H1 (cell line): ENCODE results near the gene THEM5. TPM values are rescaled to one million over a fixed set of nuclear protein-coding genes. Genes with fewer than 3 reads are reported as not detected.

Experiments used
- CEBPB ChIP-seq: IDR thresholded peaks from 2 replicates; pipeline ENCODE4 v1.6.1; 2012; ENCODE audit warnings: low read depth, low read length
- CHD1 ChIP-seq: IDR thresholded peaks from 2 replicates; pipeline ENCODE4 v1.6.1; 2012; ENCODE audit warnings: low read depth, low read length, improper control_type of control experiment
- CHD2 ChIP-seq: IDR thresholded peaks from 2 replicates; pipeline ENCODE4 v1.6.1; 2012; ENCODE audit warnings: low read length, improper control_type of control experiment
- EGR1 ChIP-seq: IDR thresholded peaks from 2 replicates; pipeline ENCODE4 v1.6.1; 2011; ENCODE audit warnings: low read depth, low read length, borderline replicate concordance
- FOSL1 ChIP-seq: IDR thresholded peaks from 2 replicates; pipeline ENCODE4 v1.6.1; 2011; ENCODE audit warnings: mild to moderate bottlenecking, low read depth, low read length, moderate library complexity; ENCODE audit not compliant: insufficient read depth
- MAFK ChIP-seq: IDR thresholded peaks from 2 replicates; pipeline ENCODE4 v1.6.1; 2012; ENCODE audit warnings: low read depth, mild to moderate bottlenecking, improper control_type of control experiment, low read length
- SIN3A ChIP-seq, 2 experiments: IDR thresholded peaks in 1 of 2; conservative IDR thresholded peaks in 1 of 2; 2 replicates each; pipeline ENCODE4 v1.6.1; 2011 to 2012; ENCODE audit warnings: low read length in 2 of 2, improper control_type of control experiment in 1 of 2, low read depth in 1 of 2, mild to moderate bottlenecking in 1 of 2
- polyA plus RNA-seq, 7 experiments: library from polyadenylated mRNA; depleted of rRNA in 3 of 7; stranded (reverse) in 5 of 7; unstranded in 2 of 7; fragments of >200 nt in 5 of 7; fragments of 200-250 nt in 2 of 7; gene quantifications; 1 replicate in 5 of 7; 2 replicates in 1 of 7; 4 replicates in 1 of 7; pipeline versions ENCODE4 v1.2.1 to v1.2.3, GENCODE V29; 2011 to 2013; ENCODE audit warnings: missing spikeins in 2 of 7, mixed read lengths in 2 of 7
- total RNA-seq: library from RNA; stranded (reverse); fragmentation: NEBNext Ultra II Directional; extraction: Animal tissue kit (Norgen Biotek cat#: 25700); gene quantifications from 2 replicates; pipeline ENCODE4 v1.2.1, GENCODE V29; 2021
- TF ChIP-seq, protein P1 (sequence below): IDR thresholded peaks from 2 replicates; pipeline ENCODE4 v1.6.1; 2012; ENCODE audit warnings: low read length, inconsistent platforms

THEM5 gene
- total and polyA plus RNA-seq, 2 of the 8 experiments (the other 6 are each of a cell fraction or from before 2014, with no cell fraction given), result not detected

DNA sequence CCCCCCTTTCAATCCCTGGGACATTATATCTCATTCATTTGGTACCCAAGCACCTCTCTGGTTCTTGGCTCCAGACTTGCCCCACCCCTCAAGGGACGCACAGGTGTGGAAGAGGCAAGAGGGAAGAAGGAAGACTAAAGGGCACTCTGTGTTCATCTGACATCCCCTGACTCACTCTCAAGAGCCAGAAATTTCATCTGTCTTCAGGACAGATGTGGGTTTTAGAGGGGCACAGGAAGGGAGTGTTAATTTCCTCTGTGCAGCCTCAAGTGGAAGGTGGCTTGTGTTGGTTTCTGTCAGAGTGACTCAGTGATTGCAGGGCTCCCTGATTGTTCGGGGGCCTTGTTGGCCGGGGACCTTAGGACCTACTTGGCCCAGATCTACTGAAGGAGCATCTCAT is 16.3 kb downstream of the THEM5 start (continued):
- TF ChIP-seq, protein P1, sequence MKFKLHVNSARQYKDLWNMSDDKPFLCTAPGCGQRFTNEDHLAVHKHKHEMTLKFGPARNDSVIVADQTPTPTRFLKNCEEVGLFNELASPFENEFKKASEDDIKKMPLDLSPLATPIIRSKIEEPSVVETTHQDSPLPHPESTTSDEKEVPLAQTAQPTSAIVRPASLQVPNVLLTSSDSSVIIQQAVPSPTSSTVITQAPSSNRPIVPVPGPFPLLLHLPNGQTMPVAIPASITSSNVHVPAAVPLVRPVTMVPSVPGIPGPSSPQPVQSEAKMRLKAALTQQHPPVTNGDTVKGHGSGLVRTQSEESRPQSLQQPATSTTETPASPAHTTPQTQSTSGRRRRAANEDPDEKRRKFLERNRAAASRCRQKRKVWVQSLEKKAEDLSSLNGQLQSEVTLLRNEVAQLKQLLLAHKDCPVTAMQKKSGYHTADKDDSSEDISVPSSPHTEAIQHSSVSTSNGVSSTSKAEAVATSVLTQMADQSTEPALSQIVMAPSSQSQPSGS, result no peak
- TF ChIP-seq CEBPB (no peak), CHD1 (no peak), SIN3A (conservative IDR thresholded peaks at IDR 0.05 in 1 of 2, IDR thresholded peaks at IDR 0.05 in 1 of 2; ENCODE audit: low read depth in 1 of 2, low read length in 2 of 2) (no peak), EGR1 (no peak), MAFK (no peak), CHD2 (no peak), FOSL1 (no peak)
